HepG2 (cell line): ENCODE data around the gene LHB. TPM values are rescaled to one million over a fixed set of nuclear protein-coding genes. Genes with fewer than 3 reads are reported as not detected.

Experiments used
- ATAC-seq: fragments of 200-7000 bp; cut with Tn5 transposase; 3 replicates; pipeline ENCODE4 v1.9.1; 2020; ENCODE audit warnings: mild to moderate bottlenecking, moderate library complexity
- BruUV-seq: library from RNA; stranded (reverse); fragments of 400-500 nt; replicated peaks from 2 replicates; lab custom pipeline; 2021; lab: Mats Ljungman, UMichigan
- CTCF ChIA-PET: fragments of 300-600 bp; formaldehyde crosslinking; extraction: SDS; loops from one replicate; lab custom pipeline; 2021; ENCODE audit warnings: low total read pairs, inconsistent platforms, low intra/inter-chr PET ratio; lab: Yijun Ruan, JAX
- POLR2A ChIA-PET: fragments of 350-600 bp; sonication (Branson Sonifier 250); formaldehyde crosslinking; loops from one replicate; lab custom pipeline; 2020; ENCODE audit warnings: antibody characterized with exemption, inconsistent platforms; lab: Yijun Ruan, JAX
- DNase-seq: peaks from one replicate; pipeline ENCODE4 v3.0.0-alpha.2; 2015; ENCODE audit warnings: low spot score
- FAIRE-seq: peaks from 3 replicates; lab custom pipeline; 2011; peaks lifted over from hg19 to GRCh38; lab: Jason Lieb, UNC
- H2AFZ ChIP-seq: one replicate; pipeline ENCODE4 v1.6.1; 2011; ENCODE audit warnings: low read length, inconsistent platforms
- H3K27ac ChIP-seq: fragments of 300-600 bp; 3 replicates; pipeline ENCODE4 v1.8.0; 2011; ENCODE audit warnings: mixed run types, mild to moderate bottlenecking, mixed read lengths, low read length, inconsistent platforms; ENCODE audit not compliant: insufficient read depth; ENCODE audit errors: extremely low read length
- H3K27me3 ChIP-seq, 2 experiments: fragments of 200-600 bp in 1 of 2; 2 replicates in 1 of 2; 3 replicates in 1 of 2; pipeline versions ENCODE4 v1.6.0 to v1.8.0; 2011; ENCODE audit warnings: low read length in 2 of 2, mild to moderate bottlenecking in 2 of 2, moderate library complexity in 2 of 2, inconsistent platforms in 1 of 2; ENCODE audit not compliant: insufficient read depth in 2 of 2, control insufficient read depth in 1 of 2
- H3K36me3 ChIP-seq, 2 experiments: fragments of 200-600 bp in 1 of 2; replicated peaks in 1 of 2; 2 replicates in 1 of 2; 3 replicates in 1 of 2; pipeline versions ENCODE4 v1.5.1 to v1.8.0; 2011; ENCODE audit warnings: low read length in 2 of 2, inconsistent platforms in 1 of 2; ENCODE audit not compliant: insufficient read depth in 2 of 2, control insufficient read depth in 1 of 2
- H3K4me1 ChIP-seq: 2 replicates; pipeline ENCODE4 v1.5.1; 2012; ENCODE audit warnings: low read length, inconsistent platforms; ENCODE audit not compliant: insufficient read depth
- H3K4me2 ChIP-seq: 2 replicates; pipeline ENCODE4 v1.6.0; 2011; ENCODE audit warnings: low read depth, low read length, inconsistent platforms
- H3K4me3 ChIP-seq, 3 experiments: fragments of 200-600 bp in 1 of 3; sonication (generic), shearing (Covaris generic) in 1 of 3; replicated peaks in 1 of 3; 2 replicates each; pipeline ENCODE4 v1.5.1; 2011 to 2016; ENCODE audit warnings: low read length in 3 of 3, inconsistent platforms in 2 of 3, low read depth in 2 of 3, mild to moderate bottlenecking in 2 of 3, control low read depth in 1 of 3, mixed read lengths in 1 of 3; ENCODE audit not compliant: insufficient read depth in 1 of 3
- H3K79me2 ChIP-seq: one replicate; pipeline ENCODE4 v1.6.1; 2011; ENCODE audit warnings: low read length, inconsistent platforms; ENCODE audit not compliant: insufficient read depth
- H3K9ac ChIP-seq: 2 replicates; pipeline ENCODE4 v1.6.0; 2011; ENCODE audit warnings: mild to moderate bottlenecking, low read depth, low read length, inconsistent platforms; ENCODE audit not compliant: insufficient read depth
- H3K9me3 ChIP-seq: 2 replicates; pipeline ENCODE4 v1.5.1; 2012; ENCODE audit warnings: mild to moderate bottlenecking, low read length
- H4K20me1 ChIP-seq: 2 replicates; pipeline ENCODE4 v1.6.0; 2011; ENCODE audit warnings: inconsistent platforms, mild to moderate bottlenecking, low read length, moderate library complexity; ENCODE audit not compliant: insufficient read depth
- AFF4 ChIP-seq: sonication (generic); formaldehyde crosslinking; IDR thresholded peaks from 2 replicates; pipeline ENCODE4 v1.4.0; 2020; ENCODE audit warnings: missing genetic modification reagents
- BCLAF1 ChIP-seq: fragments of 450-650 bp; IDR thresholded peaks from 2 replicates; pipeline ENCODE4 v1.6.1; 2017; ENCODE audit warnings: mild to moderate bottlenecking
- HMGXB3 ChIP-seq: sonication (generic); formaldehyde crosslinking; IDR thresholded peaks from 2 replicates; pipeline ENCODE4 v1.4.0; 2020; ENCODE audit warnings: missing genetic modification reagents, borderline replicate concordance
- HNRNPL ChIP-seq: fragments of 200-400 bp; formaldehyde crosslinking; IDR thresholded peaks from 2 replicates; pipeline ENCODE4 v1.6.1; 2017; ENCODE audit warnings: mild to moderate bottlenecking, low read depth, low read length
- WGBS: methylation state at CpG from one replicate; pipeline ENCODE4 v1.1.6; 2017; ENCODE audit warnings: low lambda C conversion rate; 5-methylcytosine and 5-hydroxymethylcytosine counted together
- in situ Hi-C: cut with HindIII; loops from 2 replicates; pipeline ENCODE4 v1.10.0; 2017; ENCODE audit warnings: low pct_unique_long_range_greater_than_20kb; ENCODE audit not compliant: extremely low pct_ligation_motif_present
- intact Hi-C: fragments of 100-400 bp; cut with micrococcal nuclease; formaldehyde crosslinking; loops from one replicate; pipeline ENCODE4 v1.10.0; 2022; ENCODE audit not compliant: unreplicated experiment
- polyA plus RNA-seq, 8 experiments: library from polyadenylated mRNA; depleted of rRNA in 3 of 8; stranded (reverse) in 7 of 8; unstranded in 1 of 8; fragments of >200 nt; fragmentation: Illumina TruSeq in 4 of 8; extraction: Trizol in 4 of 8; gene quantifications; 2 replicates each; pipeline versions ENCODE4 v1.2.1 to v1.2.3, GENCODE V29; 2011 to 2016; ENCODE audit warnings: low read depth in 4 of 8, missing spikeins in 1 of 8, mixed read lengths in 1 of 8; ENCODE audit not compliant: insufficient read depth in 1 of 8
- total RNA-seq, 5 experiments: library from RNA; depleted of rRNA; stranded (reverse); fragments of >200 nt; fragmentation: Illumina TruSeq; extraction: Trizol; gene quantifications; 2 replicates each; pipeline ENCODE4 v1.2.3, GENCODE V29; 2016; ENCODE audit warnings: low read depth in 1 of 5

The LHB gene
- total and polyA plus RNA-seq, 2 of the 13 experiments (the other 11 are each of a cell fraction or from before 2014, with no cell fraction given), result not detected

GRCh38 chr19:49058562-49058961, 41.7 kb upstream of the LHB start:
- BruUV-seq, result no TSS peak
- TF ChIP-seq HMGXB3 (CRISPR knock-in tag) (0 out of 2 replicates have a peak, but pooled peaks have one; percentile 46), AFF4 (no peak), HNRNPL (no peak), BCLAF1 (no peak)
- no peaks in the 10 kb centered on the region for H3K36me3 ChIP-seq
- no peaks in the 10 kb centered on the region for H3K9me3 ChIP-seq
- no peak overlapping the region for H3K9ac ChIP-seq
- DNase-seq (no peak), FAIRE-seq (no peak), ATAC-seq (no peak)
- no peak overlapping the region for H3K27ac ChIP-seq
- no peaks in the 10 kb centered on the region for H4K20me1 ChIP-seq
- H2AFZ ChIP-seq, result no peak overlapping the region
- no peaks in the 10 kb centered on the region for H3K79me2 ChIP-seq
- no peak overlapping the region for H3K4me3 ChIP-seq
- in situ Hi-C loops, result no loop called here
- ChIA-PET POLR2A (no interaction called here), CTCF (no interaction called here)
- peaks cover 11 to 48% of the 10 kb centered on the region in 2 experiments; a peak in 4 of 5 replicates for H3K27me3 ChIP-seq
- H3K4me1 ChIP-seq, result peaks cover 17% of the 10 kb centered on the region
- intact Hi-C loops, result no loop called here
- WGBS, result 25% methylated on average over 10 of the region's 10 CpGs
- H3K4me2 ChIP-seq, result no peak overlapping the region
